Pancreas (tissue), 10 donors: ENCODE data around the gene ATP8A2. TPM values are rescaled to one million over a fixed set of nuclear protein-coding genes. Genes with fewer than 3 reads are reported as not detected.

Source experiments
- ATAC-seq, 4 donors: fragments of 200-7000 bp; cut with Tn5 transposase; one replicate each; pipeline versions ENCODE4 v1.8.0 to v1.9.1; 2020; ENCODE audit warnings: mild to moderate bottlenecking in 4 of 4, moderate library complexity in 4 of 4
- DNase-seq, 6 donors: peaks; one replicate each; pipeline ENCODE4 v3.0.0-alpha.2; 2020
- FAIRE-seq: peaks from 2 replicates; lab custom pipeline; 2012; peaks lifted over from hg19 to GRCh38; lab: Jason Lieb, UNC
- H3K27ac ChIP-seq, 4 donors: fragments of 200-600 bp; sonication (generic); 1 replicate in 3 of 4; 2 replicates in 1 of 4; pipeline versions ENCODE4 v1.5.0 to v1.8.0; 2020
- H3K27me3 ChIP-seq, 4 donors: fragments of 200-600 bp; one replicate each; pipeline ENCODE4 v1.8.0; 2021
- H3K36me3 ChIP-seq, 3 donors: fragments of 200-600 bp; sonication (generic) in 1 of 3; one replicate each; pipeline versions ENCODE4 v1.5.0 to v1.8.0; 2020 to 2021
- H3K4me1 ChIP-seq, 3 donors: fragments of 200-600 bp; one replicate each; pipeline ENCODE4 v1.8.0; 2021
- H3K4me3 ChIP-seq, 4 donors: fragments of 200-600 bp; sonication (generic) in 2 of 4; one replicate each; pipeline versions ENCODE4 v1.5.0 to v1.8.0; 2020 to 2021
- H3K9me3 ChIP-seq, 4 donors: fragments of 200-600 bp; one replicate each; pipeline ENCODE4 v1.8.0; 2021
- CTCF ChIP-seq, 4 donors: fragments of 200-600 bp; sonication (generic) in 3 of 4; IDR thresholded peaks; one replicate each; pipeline versions ENCODE4 v1.5.0 to v1.8.0; 2021; ENCODE audit warnings: antibody characterized with exemption in 4 of 4
- WGBS, 2 donors: extraction: QIAGEN DNeasy Blood & Tissue Kit; methylation state at CpG; one replicate each; pipeline ENCODE4 v1.1.7; 2013; 5-methylcytosine and 5-hydroxymethylcytosine counted together
- intact Hi-C, 3 donors: fragments of 100-400 bp; cut with DNase I; formaldehyde crosslinking; loops; one replicate each; pipeline versions ENCODE4 v1.11.1 to v1.14.2; 2022
- polyA plus RNA-seq, 2 donors: library from polyadenylated mRNA; stranded (reverse); fragments of 200-250 nt; gene quantifications; one replicate each; pipeline ENCODE4 v1.2.3, GENCODE V29; 2013
- total RNA-seq, 6 donors: library from RNA; stranded (reverse); fragmentation: NEBNext Ultra II Directional in 4 of 6; extraction: Animal tissue kit (Norgen Biotek cat#: 25700) in 4 of 6; gene quantifications; one replicate each; pipeline versions ENCODE4 v1.2.1 to v1.2.4, GENCODE V29; 2021 to 2023
- donor health status: healthy with polysubstance abuse.
- donor health status: DM: no; HTN: no; CAD: no; lungs with moderate emphysema.
- donor health status: DM: no; HTN: no; CAD: no.
- donor health status: control.
- donor health status: control.
- donor health status: Bipolar disorder and iron deficiency.
- donor health status: DM: yes; HTN: yes; CAD: no.
- donor health status: DM: no; HTN: no; CAD: no.
- donor health status: DM: no; HTN: no; CAD: no.
- donor health status: DM: yes; HTN: yes; CAD: no.

Gene ATP8A2
- total and polyA plus RNA-seq, 8 donors = 0.04 to 0.28 (median 0.14) TPM

DNA sequence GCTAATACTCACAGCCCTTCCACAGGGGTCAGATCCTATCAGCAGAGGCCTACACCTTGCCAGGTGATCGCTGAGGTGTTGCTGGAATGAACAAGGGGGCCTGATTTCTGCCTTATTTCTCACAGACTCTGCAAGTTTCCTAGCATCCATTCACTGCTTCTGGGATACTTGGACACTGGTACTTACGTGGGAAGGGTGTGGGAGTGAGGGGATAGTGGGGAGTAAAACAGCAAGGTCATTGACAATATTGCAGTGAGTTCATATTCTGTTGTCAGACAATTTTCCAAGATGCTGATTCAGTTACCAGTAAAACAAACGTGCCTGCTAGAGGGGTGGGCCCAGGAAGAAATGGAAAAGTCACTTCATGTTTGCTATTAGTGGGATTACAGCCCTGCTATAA is 403.5 kb downstream of the ATP8A2 start:
- Histone ChIP-seq H3K9me3 (no peaks in the 10 kb centered on the region), H3K4me3 (no peak overlapping the region), H3K4me1 (no peaks in the 10 kb centered on the region), H3K27ac (no peak overlapping the region), H3K36me3 (no peaks in the 10 kb centered on the region), H3K27me3 (no peaks in the 10 kb centered on the region)
- no peak for DNase-seq
- WGBS, 2 donors = 78 to 86% methylated on average over 3 of the region's 3 CpGs
- no peak for FAIRE-seq
- intact Hi-C loops = no loop called here
- no peak for TF ChIP-seq CTCF (IDR thresholded peaks at IDR 0.05)
- ATAC-seq = no peak

DNA sequence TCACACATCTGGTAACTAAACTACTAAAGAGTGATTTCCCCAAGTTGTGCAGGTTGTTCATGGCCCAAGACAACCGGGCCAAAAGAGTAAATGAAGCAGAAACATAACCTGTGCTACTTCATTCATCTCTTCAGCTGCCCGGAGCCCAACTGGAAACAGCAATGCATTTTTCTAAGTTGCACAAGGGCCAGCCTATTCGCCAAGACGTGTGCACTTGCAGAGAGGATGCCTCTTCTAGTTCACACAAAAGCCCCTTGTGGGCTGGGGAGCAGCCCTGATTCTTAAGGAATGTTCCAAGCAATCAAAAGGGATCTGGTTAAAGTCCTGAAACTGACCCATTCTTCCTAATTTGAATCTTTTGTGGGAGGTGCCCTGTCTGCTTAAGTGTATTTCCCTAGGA is 404.2 kb downstream of the ATP8A2 start:
- Histone ChIP-seq H3K4me1 (no peaks in the 10 kb centered on the region), H3K4me3 (no peak overlapping the region), H3K27me3 (no peaks in the 10 kb centered on the region), H3K9me3 (no peaks in the 10 kb centered on the region), H3K27ac (no peak overlapping the region), H3K36me3 (no peaks in the 10 kb centered on the region)
- intact Hi-C loops = no loop called here
- ATAC-seq (no peak), FAIRE-seq (no peak), DNase-seq (no peak)
- 82 to 91% methylated on average over 4 of the region's 4 CpGs for WGBS, 2 donors
- no peak for TF ChIP-seq CTCF (IDR thresholded peaks at IDR 0.05)

DNA sequence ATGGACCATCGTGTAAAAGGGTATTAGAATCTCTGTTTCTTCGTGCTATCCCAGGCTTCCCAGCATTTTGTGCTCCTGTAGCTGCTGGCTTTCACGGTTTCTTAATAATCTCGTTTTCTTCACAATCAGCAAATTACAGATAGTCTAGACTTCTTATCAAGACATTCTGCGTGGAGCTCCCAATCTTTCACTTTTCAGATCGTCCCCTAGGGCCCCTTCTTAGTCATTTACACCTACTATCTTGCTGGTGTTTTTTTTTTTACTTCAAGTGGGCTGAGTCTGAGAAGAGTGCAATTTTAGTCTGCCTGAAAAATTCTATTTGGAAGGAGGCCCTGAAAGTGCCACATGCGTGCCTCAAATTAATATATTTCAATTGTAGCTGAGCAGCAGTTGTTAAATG is 404.9 kb downstream of the ATP8A2 start:
- FAIRE-seq (no peak), DNase-seq (no peak), ATAC-seq (no peak)
- intact Hi-C loops = no loop called here
- no peak overlapping the region for H3K27ac ChIP-seq
- no peaks in the 10 kb centered on the region for H3K4me1 ChIP-seq
- H3K27me3 ChIP-seq = no peaks in the 10 kb centered on the region
- H3K36me3 ChIP-seq = no peaks in the 10 kb centered on the region
- no peak for TF ChIP-seq CTCF (IDR thresholded peaks at IDR 0.05)
- no peaks in the 10 kb centered on the region for H3K9me3 ChIP-seq
- H3K4me3 ChIP-seq = no peak overlapping the region
- 36 to 45% methylated on average over 7 of the region's 7 CpGs for WGBS, 2 donors

DNA sequence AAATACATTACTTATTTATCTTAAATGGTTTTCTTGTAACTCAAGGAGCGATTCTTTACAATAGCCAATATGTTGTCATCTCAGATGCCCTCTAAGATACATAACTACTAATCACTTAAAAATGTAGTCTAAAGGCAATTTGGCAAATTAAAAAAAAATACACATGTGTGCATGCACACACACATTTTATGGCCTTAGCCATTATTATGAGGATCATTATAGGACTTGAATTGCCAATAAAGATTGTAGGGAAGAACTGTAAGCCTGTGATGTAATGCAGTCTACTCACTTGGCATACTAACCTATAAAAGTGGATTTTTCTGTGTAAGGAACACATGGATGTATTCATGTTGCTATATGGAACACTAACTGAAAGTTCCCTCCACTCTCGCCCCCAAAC is 405.7 kb downstream of the ATP8A2 start:
- ATAC-seq = no peak
- H3K27ac ChIP-seq = no peak overlapping the region
- H3K9me3 ChIP-seq = no peaks in the 10 kb centered on the region
- H3K36me3 ChIP-seq = no peaks in the 10 kb centered on the region
- H3K4me1 ChIP-seq = no peaks in the 10 kb centered on the region
- intact Hi-C loops = no loop called here
- no peaks in the 10 kb centered on the region for H3K27me3 ChIP-seq
- no peak for TF ChIP-seq CTCF (IDR thresholded peaks at IDR 0.05)
- WGBS, 2 donors = 64 to 77% methylated on average over 2 of the region's 2 CpGs
- no peak for FAIRE-seq
- no peak overlapping the region for H3K4me3 ChIP-seq
- DNase-seq = no peak

DNA sequence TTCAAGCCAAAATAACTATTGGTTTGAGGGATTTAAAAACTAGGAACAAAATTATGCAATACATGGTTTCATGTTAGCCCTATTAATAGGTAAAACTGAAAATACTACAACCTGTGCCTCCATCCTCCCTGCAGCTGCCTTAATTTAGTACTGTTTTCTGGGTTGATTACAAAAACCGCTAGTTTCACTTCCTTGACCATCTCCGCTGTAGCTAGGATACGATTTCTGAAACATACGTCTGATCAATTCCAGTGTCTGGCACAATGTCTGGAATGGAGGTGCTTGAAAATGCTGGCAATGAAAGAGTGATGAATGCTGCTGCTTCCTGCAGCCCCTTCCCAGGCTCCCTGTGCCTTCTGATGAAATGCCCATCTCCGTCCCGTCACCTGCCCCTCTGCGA is 406.6 kb downstream of the ATP8A2 start:
- H3K9me3 ChIP-seq = no peaks in the 10 kb centered on the region
- no peaks in the 10 kb centered on the region for H3K36me3 ChIP-seq
- no peak overlapping the region for H3K4me3 ChIP-seq
- no peaks in the 10 kb centered on the region for H3K4me1 ChIP-seq
- no peak for DNase-seq
- 74 to 83% methylated on average over 7 of the region's 7 CpGs for WGBS, 2 donors
- FAIRE-seq = no peak
- no peak for TF ChIP-seq CTCF (IDR thresholded peaks at IDR 0.05)
- no peaks in the 10 kb centered on the region for H3K27me3 ChIP-seq
- no peak for ATAC-seq
- intact Hi-C loops = no loop called here
- H3K27ac ChIP-seq = no peak overlapping the region
